ENCODE results near the gene METTL17. TPM values are rescaled to one million over a fixed set of nuclear protein-coding genes. Genes with fewer than 3 reads are reported as not detected.

The METTL17 gene
- total RNA-seq, 1 experiment from 2014 or later: 39.6 TPM

- Histone ChIP-seq H3K36me3 (ENCODE audit: control insufficient read depth, insufficient read depth, low read length) (no peaks in the 10 kb centered on the region), H3K27ac (ENCODE audit: low read length) (no peak overlapping the region), H3K4me3 (ENCODE audit: low read depth in 2 of 2, low read length in 2 of 2) (no peak overlapping the region), H3K27me3 (ENCODE audit: control insufficient read depth, insufficient read depth, low read length) (no peaks in the 10 kb centered on the region), H3K4me1 (ENCODE audit: control insufficient read depth, insufficient read depth, low read length) (no peaks in the 10 kb centered on the region), H3K9me3 (ENCODE audit: control insufficient read depth, insufficient read depth, low read depth, low read length) (no peaks in the 10 kb centered on the region)
- ChIA-PET CTCF (interaction anchor here (0.6 kb wide), 1 partner anchor 31 kb away, joined by 4 read pairs; no protein-coding TSS in a partner anchor), POLR2A (no interaction called here)
- in situ Hi-C loops (cut with HindIII; ENCODE audit: low pct_unique_long_range_greater_than_20kb, low sequenced_read_pairs): no loop called here
- DNase-seq (ENCODE audit: low read depth, low spot score) (no peak), ATAC-seq (no peak)
- BruUV-seq (replicated peaks): no TSS peak
- no peak for TF ChIP-seq REST (IDR thresholded peaks at IDR 0.05; ENCODE audit: insufficient read depth in 1 of 2, low read depth in 2 of 2, low read length in 1 of 2)
- intact Hi-C loops (cut with micrococcal nuclease; ENCODE audit: unreplicated experiment): loop anchor here (5.0 kb wide), 1 partner anchor 276 kb away; no protein-coding TSS in a partner anchor
Measured at GRCh38 chr14:20973501-20973900, 16.3 kb upstream of the METTL17 start.

GRCh38 chr14:20976291-20976690 is 13.5 kb upstream of the METTL17 start:
- H3K4me3 ChIP-seq (ENCODE audit: low read depth in 2 of 2, low read length in 2 of 2): no peak overlapping the region
- DNase-seq (ENCODE audit: low read depth, low spot score) (no peak), ATAC-seq (no peak)
- BruUV-seq (replicated peaks): no TSS peak
- CTCF ChIA-PET: no interaction called here
- intact Hi-C loops (cut with micrococcal nuclease; ENCODE audit: unreplicated experiment) (no loop called here), in situ Hi-C loops (cut with HindIII; ENCODE audit: low pct_unique_long_range_greater_than_20kb, low sequenced_read_pairs) (no loop called here)
- no peaks in the 10 kb centered on the region for H3K9me3 ChIP-seq (ENCODE audit: control insufficient read depth, insufficient read depth, low read depth, low read length)
- H3K4me1 ChIP-seq (ENCODE audit: control insufficient read depth, insufficient read depth, low read length): no peaks in the 10 kb centered on the region
- H3K27me3 ChIP-seq (ENCODE audit: control insufficient read depth, insufficient read depth, low read length): no peaks in the 10 kb centered on the region
- H3K27ac ChIP-seq (ENCODE audit: low read length): no peak overlapping the region
- no peaks in the 10 kb centered on the region for H3K36me3 ChIP-seq (ENCODE audit: control insufficient read depth, insufficient read depth, low read length)
- TF ChIP-seq TCF7L2 (IDR thresholded peaks at IDR 0.05; ENCODE audit: low read depth, low read length): no peak
- TF ChIP-seq REST (IDR thresholded peaks at IDR 0.05; ENCODE audit: insufficient read depth in 1 of 2, low read depth in 2 of 2, low read length in 1 of 2): no peak
- TF ChIP-seq CTCF (IDR thresholded peaks at IDR 0.05): no peak
- no peak for TF ChIP-seq SIN3A (IDR thresholded peaks at IDR 0.05; ENCODE audit: borderline replicate concordance, insufficient read depth, low read depth, low read length)
- no peak for TF ChIP-seq POLR2AphosphoS5 (IDR thresholded peaks at IDR 0.05; ENCODE audit: low read depth, low read length)
- POLR2A ChIA-PET: no interaction called here

Measured in Panc1 (cell line).